PC-9 (cell line): Measurements from ENCODE around the gene CIAO2B.
"Not testable (repeated sequence)": the region's sequence is repeated elsewhere in the genome, so short reads cannot be mapped to it uniquely, and the experiment has no call there.

Source experiments
- EZH2 ChIP-seq: fragments of 200-600 bp; sonication (generic); IDR thresholded peaks from 2 replicates; pipeline ENCODE4 v1.8.0; 2017; ENCODE audit warnings: antibody characterized with exemption, low read depth
- TF ChIP-seq, protein P1 (sequence below): fragments of 200-600 bp; sonication (generic); conservative IDR thresholded peaks from 2 replicates; pipeline ENCODE4 v1.6.1; 2017; ENCODE audit warnings: mixed run types, antibody characterized with exemption, mild to moderate bottlenecking, moderate library complexity

DNA sequence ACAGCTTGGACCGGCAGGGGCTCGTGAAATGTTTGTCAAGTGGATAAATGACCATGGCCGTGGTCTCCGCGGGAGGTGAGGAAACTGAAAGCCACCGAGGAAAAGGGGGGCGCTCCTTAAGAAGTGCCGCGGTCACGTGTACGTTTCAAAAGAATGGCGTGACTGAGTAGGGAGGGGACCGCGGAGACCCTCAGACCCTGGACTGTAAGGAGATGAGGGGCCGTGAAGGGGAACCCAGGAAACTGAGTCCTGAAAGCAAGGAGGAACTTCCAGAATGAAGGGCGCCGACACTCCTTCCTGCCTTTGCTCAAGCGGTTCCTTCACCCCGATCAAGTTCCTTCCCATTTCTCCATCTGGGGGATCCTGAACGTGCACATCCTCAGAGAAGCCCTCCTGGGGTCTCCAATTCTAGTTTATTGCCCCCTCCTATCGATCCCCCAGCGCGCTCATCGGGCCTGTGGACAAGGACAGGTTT, 674 bp upstream of the CIAO2B start:
- TF ChIP-seq, protein P1, sequence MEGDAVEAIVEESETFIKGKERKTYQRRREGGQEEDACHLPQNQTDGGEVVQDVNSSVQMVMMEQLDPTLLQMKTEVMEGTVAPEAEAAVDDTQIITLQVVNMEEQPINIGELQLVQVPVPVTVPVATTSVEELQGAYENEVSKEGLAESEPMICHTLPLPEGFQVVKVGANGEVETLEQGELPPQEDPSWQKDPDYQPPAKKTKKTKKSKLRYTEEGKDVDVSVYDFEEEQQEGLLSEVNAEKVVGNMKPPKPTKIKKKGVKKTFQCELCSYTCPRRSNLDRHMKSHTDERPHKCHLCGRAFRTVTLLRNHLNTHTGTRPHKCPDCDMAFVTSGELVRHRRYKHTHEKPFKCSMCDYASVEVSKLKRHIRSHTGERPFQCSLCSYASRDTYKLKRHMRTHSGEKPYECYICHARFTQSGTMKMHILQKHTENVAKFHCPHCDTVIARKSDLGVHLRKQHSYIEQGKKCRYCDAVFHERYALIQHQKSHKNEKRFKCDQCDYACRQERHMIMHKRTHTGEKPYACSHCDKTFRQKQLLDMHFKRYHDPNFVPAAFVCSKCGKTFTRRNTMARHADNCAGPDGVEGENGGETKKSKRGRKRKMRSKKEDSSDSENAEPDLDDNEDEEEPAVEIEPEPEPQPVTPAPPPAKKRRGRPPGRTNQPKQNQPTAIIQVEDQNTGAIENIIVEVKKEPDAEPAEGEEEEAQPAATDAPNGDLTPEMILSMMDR = not testable (repeated sequence)
- not testable (repeated sequence) for TF ChIP-seq EZH2
